Measurements from ENCODE around the gene CABP4.

The CABP4 gene

DNA sequence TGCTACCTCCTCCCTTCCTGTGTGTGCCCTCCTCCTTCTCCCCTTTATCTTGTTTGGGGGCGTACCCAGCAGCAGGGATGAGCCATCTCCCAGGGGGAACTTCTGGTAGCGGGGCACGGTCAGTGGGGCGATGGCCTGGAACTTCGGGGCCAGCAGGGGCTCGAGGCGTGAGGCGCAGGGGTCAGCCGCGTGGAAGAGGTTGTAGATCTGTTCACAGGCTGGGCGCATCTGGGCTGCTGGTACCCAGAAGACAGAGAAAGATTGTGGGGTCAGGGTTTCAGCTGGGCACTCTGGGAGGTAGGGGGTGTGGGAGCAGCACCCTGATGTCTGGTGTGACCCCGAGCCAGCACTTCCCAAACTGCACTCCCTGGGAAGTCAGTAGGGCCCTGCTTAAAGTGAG lies 41.0 kb downstream of the CABP4 start:
- DNase-seq (ENCODE audit: low read depth, low spot score), result no peak

GRCh38 chr11:67497656-67498291 lies 42.6 kb downstream of the CABP4 start:
- no peak for DNase-seq (ENCODE audit: low read depth, low spot score)

GRCh38 chr11:67498544-67498972 lies 43.4 kb downstream of the CABP4 start:
- no peak for DNase-seq (ENCODE audit: low read depth, low spot score)

GRCh38 chr11:67499808-67500483 lies 44.8 kb downstream of the CABP4 start:
- no peak for DNase-seq (ENCODE audit: low read depth, low spot score)

DNA sequence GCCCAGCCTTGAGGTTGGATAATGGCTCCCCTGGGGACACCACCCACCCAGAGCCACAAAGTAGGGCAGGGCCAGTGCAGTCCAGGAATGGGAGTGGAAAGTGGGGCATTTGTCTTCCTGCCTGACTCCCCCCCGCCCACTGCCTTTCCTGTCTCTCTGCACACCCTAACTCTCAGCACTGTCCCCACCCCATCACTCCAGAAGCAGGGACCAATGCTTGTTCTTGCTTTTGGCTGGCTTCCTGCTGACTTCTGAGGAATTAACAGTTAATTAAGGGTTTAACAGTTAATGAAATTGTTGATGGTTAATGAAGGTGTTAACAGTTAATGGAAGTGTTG lies 45.3 kb downstream of the CABP4 start:
- DNase-seq (ENCODE audit: low read depth, low spot score), result no peak

DNA sequence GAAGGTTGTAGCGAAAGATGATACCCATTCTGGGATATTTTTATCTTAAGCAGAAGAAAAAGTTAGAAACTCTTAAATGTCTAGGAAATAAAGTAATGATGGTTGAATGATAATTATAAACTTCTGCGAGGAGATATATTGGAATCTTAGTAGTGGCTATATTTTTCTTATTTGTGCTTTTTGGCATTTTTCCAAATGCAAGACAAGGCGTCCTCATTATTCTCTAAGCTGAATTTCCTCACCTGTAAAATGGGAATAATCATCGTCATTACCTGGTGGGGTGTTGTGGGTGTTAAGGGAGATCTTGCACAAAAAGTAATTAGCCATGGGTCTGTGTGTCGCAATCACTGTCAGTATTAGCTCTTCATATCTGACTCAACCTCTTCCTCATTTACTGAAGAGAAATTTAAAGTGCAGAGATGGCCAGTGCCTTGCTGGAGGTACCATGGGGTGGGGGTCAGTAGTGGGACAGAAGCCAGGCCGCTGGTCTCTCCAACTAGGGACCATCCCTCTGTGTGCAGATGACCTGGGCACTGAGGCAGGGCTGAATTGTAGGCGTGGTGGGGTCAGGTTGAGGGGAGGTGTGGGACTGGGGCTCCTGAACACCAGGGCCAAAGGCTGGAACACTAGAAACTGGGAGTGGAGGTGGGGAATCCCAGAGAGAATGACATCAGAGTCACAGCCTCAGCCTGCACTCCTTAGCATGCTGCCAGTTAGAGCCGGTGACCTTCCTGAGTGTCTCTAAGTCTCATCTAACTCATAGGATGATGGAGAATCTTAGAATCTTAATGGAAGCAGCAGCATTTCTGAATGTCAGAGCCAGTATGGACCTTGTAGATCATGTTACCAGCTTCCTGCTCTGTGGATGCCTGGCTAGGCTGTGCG lies 45.9 kb downstream of the CABP4 start:
- no peak for DNase-seq (ENCODE audit: low read depth, low spot score)

DNA sequence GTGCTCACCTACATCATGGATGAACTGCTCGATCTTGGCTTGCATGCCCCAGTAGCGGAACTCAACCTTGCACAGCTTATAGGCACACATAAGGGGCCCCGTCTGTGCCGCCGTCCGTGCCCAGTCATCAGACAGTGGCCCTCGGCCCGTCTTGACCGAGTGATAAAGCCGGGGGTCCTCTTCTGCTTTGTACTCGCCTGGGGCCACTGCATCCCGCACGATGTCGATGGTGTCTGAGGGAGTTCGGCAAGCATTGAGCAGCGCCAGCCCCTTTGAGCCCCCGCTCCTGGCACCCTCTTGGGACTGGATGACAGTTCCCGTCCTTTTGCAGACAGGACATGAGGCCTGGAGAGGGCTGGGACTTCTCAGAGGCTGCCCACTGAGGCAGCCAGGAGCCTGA lies 46.7 kb downstream of the CABP4 start:
- DNase-seq (ENCODE audit: low read depth, low spot score), result no peak

GRCh38 chr11:67502328-67502979 lies 47.3 kb downstream of the CABP4 start:
- no peak for DNase-seq (ENCODE audit: low read depth, low spot score)

DNA sequence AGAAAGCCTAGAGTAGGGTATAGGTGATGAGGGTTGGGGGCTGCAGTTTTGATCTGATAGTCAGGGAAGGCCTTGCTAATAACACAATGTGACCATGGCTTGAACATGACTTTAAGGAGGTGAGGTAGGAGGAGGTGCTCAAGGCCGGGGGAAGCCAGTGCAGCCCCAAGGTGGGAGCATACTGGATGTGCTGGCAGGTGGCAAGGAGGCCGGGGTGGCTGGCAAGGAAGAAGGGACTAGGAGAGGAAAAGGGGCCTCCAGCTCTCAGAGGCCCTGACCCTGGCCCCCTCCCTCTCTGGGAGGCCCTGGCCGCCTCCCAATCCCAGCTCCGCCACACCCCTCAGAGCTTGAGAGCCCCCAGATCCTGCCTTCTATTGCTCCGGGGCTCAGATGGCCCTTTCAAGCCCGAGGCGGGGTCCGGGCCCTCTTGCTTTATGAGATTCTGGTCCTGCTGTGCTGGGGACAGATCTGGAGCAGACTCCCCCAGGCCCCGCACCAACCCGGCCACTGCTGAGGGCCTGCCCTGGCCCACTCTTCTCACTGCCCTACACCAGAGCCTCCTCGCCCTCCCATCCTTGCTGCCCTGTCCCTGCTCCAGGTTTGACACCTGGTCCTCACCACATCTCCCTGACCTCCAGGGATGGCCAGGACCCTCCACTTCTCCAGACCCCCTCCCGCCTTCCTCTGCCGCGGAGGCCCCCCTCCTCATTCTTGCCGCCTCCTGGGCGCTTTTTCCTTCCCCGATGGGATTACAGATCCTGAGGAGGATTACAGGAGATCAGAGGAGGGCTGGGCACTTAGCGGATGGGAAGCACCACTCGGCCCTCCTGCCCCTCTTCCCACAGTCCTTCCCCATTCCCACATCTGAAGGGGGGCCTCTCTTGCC lies 48.2 kb downstream of the CABP4 start:
- DNase-seq (ENCODE audit: low read depth, low spot score), result no peak

- peak; percentile 17 for DNase-seq (ENCODE audit: low read depth, low spot score)
These were observed 49.1 kb downstream of the CABP4 start for GRCh38 chr11:67504005-67504949.

DNA sequence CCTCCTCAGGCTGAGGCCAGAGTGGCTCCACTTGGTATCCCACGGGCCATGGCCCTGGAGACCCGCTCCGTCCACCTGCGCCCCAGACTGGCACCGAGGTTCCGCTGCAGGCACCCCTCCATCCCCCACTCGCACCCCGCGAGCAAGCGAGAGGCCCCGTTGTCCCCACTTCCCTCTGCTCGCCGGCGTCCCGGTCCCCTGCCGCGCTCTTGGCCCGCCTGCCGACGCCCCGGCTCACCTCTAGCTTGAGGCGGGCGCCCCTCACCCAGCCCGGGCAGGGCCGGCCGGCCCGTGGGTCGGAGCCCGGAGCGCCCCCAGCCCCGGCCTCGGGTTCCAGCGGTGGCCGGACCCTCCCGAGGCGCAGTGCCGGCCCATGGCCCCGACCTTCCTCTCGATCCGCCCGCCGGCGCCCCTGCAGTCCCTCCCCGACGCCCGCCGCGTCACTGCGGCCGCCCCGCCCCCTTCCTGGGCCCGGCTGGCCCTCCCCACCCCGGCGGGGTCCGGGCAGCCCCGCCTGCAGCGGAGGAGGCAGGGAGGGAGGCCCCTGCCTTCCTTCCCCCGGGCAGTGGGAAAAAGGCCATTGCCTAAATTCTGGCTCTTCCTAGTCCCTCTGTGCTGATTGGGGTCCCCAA lies 49.9 kb downstream of the CABP4 start, which contains the start of gene PITPNM1:
Gene PITPNM1 (minus strand): TSS at position 414 of the 632 bp plus-strand sequence. CDS start 1,183 bp downstream, outside the sequence.
- DNase-seq (ENCODE audit: low read depth, low spot score), result peak; percentile 44

DNA sequence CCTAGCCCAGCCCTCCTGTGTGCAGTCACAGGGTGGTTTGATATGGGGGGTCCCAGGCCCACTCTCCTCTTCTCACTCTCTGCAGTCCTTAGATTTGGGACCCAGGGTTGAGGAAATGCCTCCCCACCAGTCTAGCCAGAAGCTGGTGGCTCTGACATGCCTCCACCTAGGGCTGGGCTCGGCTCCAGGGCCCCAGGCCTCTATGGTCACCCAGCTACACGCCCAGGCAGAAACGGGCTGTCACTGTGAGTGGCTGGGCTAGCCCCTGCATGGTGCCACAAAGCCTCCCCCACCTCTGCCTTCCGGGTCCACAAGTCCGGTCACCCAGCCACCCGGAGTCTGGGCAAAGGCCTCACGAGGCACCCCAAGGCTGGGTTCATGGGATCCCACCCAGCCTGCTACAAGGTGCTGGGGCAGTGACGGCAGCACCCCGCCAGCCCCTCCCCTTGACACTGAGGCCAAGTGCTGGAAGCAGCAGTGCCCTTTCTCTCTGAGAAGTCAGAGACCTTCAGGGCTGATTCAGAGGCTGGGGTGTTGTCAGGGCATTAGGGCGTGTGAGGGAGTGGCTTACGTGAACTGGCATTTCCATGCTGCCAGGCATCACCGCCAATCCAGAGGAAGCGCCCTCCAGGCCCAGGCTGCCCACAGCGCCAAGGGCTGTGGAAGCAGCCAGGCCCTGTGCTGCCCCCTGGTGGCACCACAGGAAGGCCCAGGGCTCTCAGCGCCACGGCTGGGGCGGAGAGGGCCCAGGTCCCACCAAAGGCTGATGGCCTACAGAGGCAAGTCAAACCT lies 50.6 kb downstream of the CABP4 start:
- peak; percentile 92 for DNase-seq (ENCODE audit: low read depth, low spot score)

DNA sequence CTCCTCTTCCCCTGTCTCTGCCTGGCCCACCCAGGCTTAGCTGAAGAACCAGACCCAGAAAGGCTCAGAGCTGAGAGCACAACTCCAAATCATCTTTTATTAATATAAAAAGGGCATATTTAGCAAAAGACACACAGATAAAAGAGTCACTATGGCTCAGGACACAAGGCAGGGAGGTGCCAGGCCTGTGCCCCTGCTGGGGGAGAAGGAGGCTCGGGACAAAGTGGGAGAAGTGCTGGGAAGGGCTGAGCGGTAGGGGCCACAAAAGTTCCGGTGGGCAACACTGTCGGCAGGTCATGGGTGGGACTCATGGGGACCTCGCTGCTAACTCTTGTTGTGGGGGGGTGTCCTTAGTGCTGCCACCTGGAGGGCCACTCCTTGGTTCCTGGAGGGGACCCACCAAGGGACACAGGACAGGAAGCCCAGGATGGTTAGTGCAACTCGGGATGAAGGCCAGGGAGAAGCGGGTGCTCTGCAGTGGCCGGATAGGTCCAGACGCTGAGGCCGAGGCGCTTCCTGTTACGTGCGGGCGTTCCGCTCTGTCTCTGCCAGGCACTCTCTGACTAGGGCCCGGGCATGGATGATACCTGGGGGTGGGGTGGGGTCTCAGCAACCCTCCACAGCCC lies 51.4 kb downstream of the CABP4 start:
- DNase-seq (ENCODE audit: low read depth, low spot score), result no peak

DNA sequence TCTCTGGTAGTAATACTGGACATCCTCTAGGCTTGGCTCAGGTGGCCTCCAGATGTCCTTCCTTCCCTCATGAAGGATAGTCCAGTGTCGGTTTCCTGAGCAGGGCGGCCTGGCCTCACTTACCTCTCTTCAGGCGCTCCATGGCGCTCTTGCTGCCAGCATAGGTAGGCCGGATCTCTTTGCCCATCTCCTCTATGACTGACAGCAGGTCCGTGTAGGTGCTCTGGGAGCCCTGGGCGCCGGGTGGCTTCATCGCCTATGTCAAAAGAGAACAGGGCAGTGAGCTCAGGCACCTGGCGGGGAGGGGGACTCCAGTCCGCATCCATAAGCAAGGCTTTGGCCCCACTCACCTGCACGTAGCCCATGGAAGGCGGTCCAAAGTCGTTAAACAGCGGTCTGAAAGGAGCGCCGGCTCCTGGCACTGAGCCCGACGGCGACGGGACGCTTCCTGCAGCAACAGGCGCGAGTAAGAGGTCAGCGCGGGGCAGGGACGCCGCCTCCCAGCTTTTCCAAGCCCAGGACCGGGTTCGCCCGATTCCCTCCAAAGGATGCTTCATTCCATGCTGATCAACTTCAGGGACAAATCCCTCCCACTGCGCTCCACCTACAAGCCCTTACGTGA lies 52.2 kb downstream of the CABP4 start:
- no peak for DNase-seq (ENCODE audit: low read depth, low spot score)

DNA sequence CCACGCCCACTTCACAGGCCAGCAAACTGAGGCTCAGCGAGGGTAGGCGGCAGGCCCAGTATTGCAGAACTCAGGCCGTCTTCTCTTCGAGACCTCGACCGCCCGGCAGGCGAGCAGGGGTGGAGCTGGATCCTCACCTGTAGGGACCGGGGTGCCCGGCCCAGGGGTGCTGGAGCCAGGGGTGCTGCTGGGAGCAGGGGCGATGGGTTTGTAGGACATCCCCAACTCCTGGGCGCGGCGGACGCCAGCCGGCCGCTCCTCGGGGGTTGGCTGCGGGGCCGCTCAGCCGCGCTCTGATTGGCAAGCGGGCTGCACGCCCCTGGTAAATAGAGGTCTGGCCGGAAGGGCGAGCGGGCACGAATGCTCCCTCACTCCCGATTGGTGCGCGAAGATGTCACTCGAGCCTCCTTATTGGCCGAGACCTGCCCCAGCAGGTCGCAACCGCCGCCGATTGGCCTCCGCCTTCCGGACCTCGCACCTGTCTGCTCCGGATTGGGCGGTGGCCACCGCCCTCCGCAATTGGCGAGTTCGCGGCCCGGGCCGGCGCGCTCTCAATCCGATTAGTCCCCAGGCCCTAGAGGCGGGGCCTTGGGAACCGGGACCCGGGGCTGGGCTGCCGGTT lies 52.8 kb downstream of the CABP4 start, which contains the start of gene CDK2AP2:
Gene CDK2AP2 (minus strand): TSS at position 299 of the 622 bp plus-strand sequence. CDS start 80 bp downstream, at position 219.
- DNase-seq (ENCODE audit: low read depth, low spot score), result peak; percentile 100

DNA sequence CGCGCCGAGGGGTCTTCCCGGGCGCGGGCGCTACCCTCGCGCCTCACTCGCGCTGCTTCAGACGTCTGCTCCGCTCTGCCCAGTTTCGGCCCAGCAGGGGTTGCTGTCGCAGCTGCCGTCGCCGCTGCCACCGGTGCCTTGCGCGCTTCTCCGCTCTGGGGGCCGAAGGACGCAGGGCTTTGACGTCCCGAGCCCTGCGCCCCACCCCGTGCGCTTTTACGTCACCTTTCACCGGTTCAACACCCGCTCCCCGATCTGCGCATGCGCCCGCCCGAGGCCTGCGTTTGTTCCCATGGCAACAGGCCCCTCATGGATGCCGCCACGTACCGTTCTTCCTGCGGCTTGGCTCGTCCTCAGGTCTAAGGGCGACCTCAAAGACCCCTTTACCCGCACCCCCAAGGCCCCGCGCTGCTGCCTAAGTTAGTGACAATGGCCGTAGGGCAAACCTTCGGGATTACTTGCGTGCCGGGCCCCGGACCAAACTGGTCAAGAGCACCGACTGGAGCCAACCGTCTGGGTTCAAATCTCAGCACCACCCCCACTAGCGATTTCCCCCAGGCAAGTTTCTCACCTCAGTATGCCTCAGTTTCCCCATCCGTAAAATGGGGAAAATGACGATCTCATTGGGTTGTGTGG lies 53.5 kb downstream of the CABP4 start:
- peak; percentile 98 for DNase-seq (ENCODE audit: low read depth, low spot score)

DNA sequence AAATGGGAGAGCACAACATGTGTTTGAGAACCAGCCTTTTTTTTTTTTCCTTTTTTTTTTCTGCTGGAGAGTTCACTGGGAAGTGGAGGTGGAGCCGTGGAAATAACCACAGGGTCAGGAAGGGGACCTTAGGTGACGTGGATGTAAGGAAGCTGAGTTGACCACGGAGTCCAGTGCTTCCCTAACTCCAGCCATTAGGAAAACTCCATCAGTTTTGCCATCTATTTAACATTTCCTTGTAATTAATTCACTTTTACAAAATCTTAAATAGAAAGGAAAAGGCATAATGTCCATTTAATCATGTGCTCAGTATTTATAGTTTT lies 54.8 kb downstream of the CABP4 start:
- DNase-seq (ENCODE audit: low read depth, low spot score), result no peak
